ENCODE results near the gene KCNG4. TPM values are rescaled to one million over a fixed set of nuclear protein-coding genes. Genes with fewer than 3 reads are reported as not detected.

KCNG4 gene
- polyA plus RNA-seq, 1 donor from 2014 or later, result not detected

DNA sequence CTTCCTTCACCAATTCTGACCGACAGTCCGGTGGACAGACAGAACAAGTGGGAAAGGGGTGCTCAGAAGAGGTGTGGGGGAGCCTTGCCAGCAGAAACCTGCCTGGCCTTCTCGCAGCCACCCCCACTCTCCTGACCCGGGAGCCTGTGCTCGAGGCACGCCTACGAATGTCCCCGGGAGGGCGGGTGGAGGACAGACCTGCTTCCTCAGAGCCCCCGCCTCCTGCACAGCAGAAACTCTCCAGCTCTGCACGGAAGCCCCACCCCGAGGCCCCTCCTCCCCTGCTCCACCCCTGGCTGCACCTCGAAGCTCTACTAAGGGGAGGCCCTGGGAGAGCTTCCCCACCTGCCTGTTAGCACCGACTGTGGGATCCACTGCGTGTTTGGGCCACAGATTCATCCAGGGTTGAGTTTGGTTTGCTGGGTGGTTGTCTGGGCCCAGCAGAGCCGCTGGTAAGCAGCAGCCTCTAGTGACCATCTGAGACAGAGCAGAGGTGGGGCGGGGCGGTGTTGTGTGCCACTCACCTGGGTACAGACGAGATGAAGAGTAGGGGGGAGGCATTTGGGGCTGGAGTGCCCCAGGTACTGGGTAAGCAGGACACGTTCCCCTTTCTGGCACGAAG, 59.2 kb downstream of the KCNG4 start:
- Histone ChIP-seq H3K9ac (ENCODE audit: low read length) (no peak overlapping the region), H3K36me3 (ENCODE audit: insufficient read depth, low read length) (no peaks in the 10 kb centered on the region), H3K27ac (ENCODE audit: low read length) (no peak overlapping the region), H3K9me2 (ENCODE audit: insufficient read depth, low read length) (no peaks in the 10 kb centered on the region), H2AFZ (ENCODE audit: low read depth, low read length) (no peak overlapping the region), H3K9me3 (ENCODE audit: low read length) (no peaks in the 10 kb centered on the region), H3K79me2 (replicated peaks; ENCODE audit: insufficient read depth, low read length) (peaks cover 5% of the 10 kb centered on the region), H3K27me3 (ENCODE audit: insufficient read depth, low read depth, low read length) (no peaks in the 10 kb centered on the region), H4K20me1 (ENCODE audit: insufficient read depth) (no peaks in the 10 kb centered on the region), H3K4me2 (ENCODE audit: low read length) (no peak overlapping the region), H3K4me3 (ENCODE audit: low read length) (no peak overlapping the region), H3F3A (ENCODE audit: insufficient read depth, low read length, poor library complexity, severe bottlenecking) (no peaks in the 10 kb centered on the region)
- TF ChIP-seq SMC3 (conservative IDR thresholded peaks at IDR 0.05; ENCODE audit: poor library complexity) (no peak), TAF1 (IDR thresholded peaks at IDR 0.05; ENCODE audit: low read depth) (no peak), RAD21 (conservative IDR thresholded peaks at IDR 0.05) (no peak), EP300 (conservative IDR thresholded peaks at IDR 0.05; ENCODE audit: poor library complexity, severe bottlenecking) (no peak), POLR2AphosphoS5 (IDR thresholded peaks at IDR 0.05) (no peak), CTCF (IDR thresholded peaks at IDR 0.05; ENCODE audit: poor library complexity, severe bottlenecking) (no peak), EZH2 (IDR thresholded peaks at IDR 0.05; ENCODE audit: borderline replicate concordance, insufficient read depth, low read length, poor library complexity, severe bottlenecking) (no peak)
- TF ChIP-seq, protein P1, sequence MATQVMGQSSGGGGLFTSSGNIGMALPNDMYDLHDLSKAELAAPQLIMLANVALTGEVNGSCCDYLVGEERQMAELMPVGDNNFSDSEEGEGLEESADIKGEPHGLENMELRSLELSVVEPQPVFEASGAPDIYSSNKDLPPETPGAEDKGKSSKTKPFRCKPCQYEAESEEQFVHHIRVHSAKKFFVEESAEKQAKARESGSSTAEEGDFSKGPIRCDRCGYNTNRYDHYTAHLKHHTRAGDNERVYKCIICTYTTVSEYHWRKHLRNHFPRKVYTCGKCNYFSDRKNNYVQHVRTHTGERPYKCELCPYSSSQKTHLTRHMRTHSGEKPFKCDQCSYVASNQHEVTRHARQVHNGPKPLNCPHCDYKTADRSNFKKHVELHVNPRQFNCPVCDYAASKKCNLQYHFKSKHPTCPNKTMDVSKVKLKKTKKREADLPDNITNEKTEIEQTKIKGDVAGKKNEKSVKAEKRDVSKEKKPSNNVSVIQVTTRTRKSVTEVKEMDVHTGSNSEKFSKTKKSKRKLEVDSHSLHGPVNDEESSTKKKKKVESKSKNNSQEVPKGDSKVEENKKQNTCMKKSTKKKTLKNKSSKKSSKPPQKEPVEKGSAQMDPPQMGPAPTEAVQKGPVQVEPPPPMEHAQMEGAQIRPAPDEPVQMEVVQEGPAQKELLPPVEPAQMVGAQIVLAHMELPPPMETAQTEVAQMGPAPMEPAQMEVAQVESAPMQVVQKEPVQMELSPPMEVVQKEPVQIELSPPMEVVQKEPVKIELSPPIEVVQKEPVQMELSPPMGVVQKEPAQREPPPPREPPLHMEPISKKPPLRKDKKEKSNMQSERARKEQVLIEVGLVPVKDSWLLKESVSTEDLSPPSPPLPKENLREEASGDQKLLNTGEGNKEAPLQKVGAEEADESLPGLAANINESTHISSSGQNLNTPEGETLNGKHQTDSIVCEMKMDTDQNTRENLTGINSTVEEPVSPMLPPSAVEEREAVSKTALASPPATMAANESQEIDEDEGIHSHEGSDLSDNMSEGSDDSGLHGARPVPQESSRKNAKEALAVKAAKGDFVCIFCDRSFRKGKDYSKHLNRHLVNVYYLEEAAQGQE (IDR thresholded peaks at IDR 0.05; ENCODE audit: borderline replicate concordance), result no peak

DNA sequence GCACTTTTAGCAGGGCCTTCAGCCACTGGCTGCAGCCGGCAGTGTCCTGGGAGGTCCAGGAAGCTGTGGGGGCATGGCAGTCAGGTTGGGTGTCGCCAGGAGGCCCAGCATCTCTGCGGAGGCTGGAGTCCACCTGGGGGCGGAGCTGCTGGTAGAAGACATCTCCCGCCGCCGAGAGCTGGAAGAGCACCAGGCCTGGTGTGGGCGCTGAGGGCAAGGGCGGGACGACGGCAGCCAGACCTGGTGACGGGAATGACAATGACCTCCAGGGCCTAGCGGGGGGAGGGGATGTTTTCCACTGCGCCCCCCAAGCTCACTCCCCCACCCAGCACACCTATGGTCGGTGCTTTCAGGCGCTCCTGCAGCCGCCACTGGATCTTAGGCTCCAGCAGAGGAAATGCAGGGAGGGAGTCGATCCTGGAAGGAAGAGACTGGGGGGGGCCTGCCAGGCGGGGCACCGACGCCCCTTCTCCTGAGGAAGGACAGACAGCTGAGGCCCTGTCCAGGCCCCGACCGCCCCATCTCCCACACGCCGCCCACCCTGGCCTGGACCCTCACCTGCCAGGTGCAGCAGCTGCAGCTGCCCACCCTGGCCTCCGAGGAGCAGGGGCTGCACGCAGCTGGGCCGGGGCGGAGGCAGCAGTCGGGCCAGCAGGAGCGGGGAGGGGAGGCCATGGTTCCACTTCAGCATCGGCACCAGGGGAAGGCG, 60.0 kb downstream of the KCNG4 start:
- Histone ChIP-seq H3K27me3 (ENCODE audit: insufficient read depth, low read depth, low read length) (no peaks in the 10 kb centered on the region), H3K9ac (ENCODE audit: low read length) (no peak overlapping the region), H3K4me2 (ENCODE audit: low read length) (no peak overlapping the region), H3K79me2 (replicated peaks; ENCODE audit: insufficient read depth, low read length) (no peaks in the 10 kb centered on the region), H4K20me1 (ENCODE audit: insufficient read depth) (no peaks in the 10 kb centered on the region), H3F3A (ENCODE audit: insufficient read depth, low read length, poor library complexity, severe bottlenecking) (no peaks in the 10 kb centered on the region), H3K36me3 (ENCODE audit: insufficient read depth, low read length) (no peaks in the 10 kb centered on the region), H2AFZ (ENCODE audit: low read depth, low read length) (no peak overlapping the region), H3K27ac (ENCODE audit: low read length) (no peak overlapping the region), H3K9me2 (ENCODE audit: insufficient read depth, low read length) (no peaks in the 10 kb centered on the region), H3K9me3 (ENCODE audit: low read length) (no peaks in the 10 kb centered on the region), H3K4me3 (ENCODE audit: low read length) (no peak overlapping the region)
- TF ChIP-seq EZH2 (IDR thresholded peaks at IDR 0.05; ENCODE audit: borderline replicate concordance, insufficient read depth, low read length, poor library complexity, severe bottlenecking) (no peak), MXI1 (conservative IDR thresholded peaks at IDR 0.05; ENCODE audit: poor library complexity, severe bottlenecking) (no peak), CTCF (IDR thresholded peaks at IDR 0.05; ENCODE audit: poor library complexity, severe bottlenecking) (no peak)

Data from neural cell (in vitro differentiated cells).